ENCODE data around the gene TANC1. TPM values are rescaled to one million over a fixed set of nuclear protein-coding genes. Genes with fewer than 3 reads are reported as not detected.
A peak's percentile ranks its signal among the peaks of the same experiment; 100 is the strongest.

TANC1 gene
- total RNA-seq, 1 experiment from 2014 or later = 21.1 TPM

DNA sequence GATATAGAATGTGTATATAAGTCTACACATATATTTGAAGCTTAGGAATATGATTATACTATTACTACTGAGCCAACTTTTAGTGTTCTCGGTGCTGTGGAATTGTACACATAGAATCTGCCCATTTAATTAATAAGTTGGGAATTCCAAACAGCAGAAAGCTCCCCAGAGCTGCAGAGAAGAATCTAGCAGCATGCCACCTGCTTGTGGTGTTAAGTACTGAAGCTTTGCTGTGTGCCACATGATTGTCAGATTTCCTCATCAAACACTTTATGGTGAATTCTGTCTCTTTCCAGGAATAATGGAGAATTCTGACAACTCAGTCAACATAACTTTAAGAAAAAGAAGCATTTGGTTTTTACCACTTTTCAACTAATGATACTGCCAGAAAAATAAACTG lies 200.3 kb downstream of the TANC1 start:
- no peaks in the 10 kb centered on the region for H3K9me3 Mint-ChIP-seq (ENCODE audit: unreplicated experiment)
- TF ChIP-seq CTCF (IDR thresholded peaks at IDR 0.05; ENCODE audit: insufficient read depth in 1 of 2, low read depth in 1 of 2, low read length in 1 of 2, severe bottlenecking in 1 of 2, unreplicated experiment in 1 of 2) = peak in 1 of 2 experiments; percentile 38
- ChIA-PET CTCF (interaction anchor here (0.7 to 0.8 kb wide), 4 partner anchors 17 to 799 kb away, joined by 3 to 7 read pairs (median 3); no protein-coding TSS in a partner anchor), POLR2A (no interaction called here)
- no peaks in the 10 kb centered on the region; the same call in 1 of the 2 replicates for H3K36me3 ChIP-seq (ENCODE audit: control insufficient read depth, insufficient read depth, low read length)
- no TSS peak for BruUV-seq (replicated peaks)
- H3K36me3 Mint-ChIP-seq (ENCODE audit: insufficient read depth, unreplicated experiment) = peaks cover 32% of the 10 kb centered on the region
- no peaks in the 10 kb centered on the region for H3K27me3 ChIP-seq (replicated peaks; ENCODE audit: control insufficient read depth, insufficient read depth, low read length)
- intact Hi-C loops (cut with micrococcal nuclease; ENCODE audit: unreplicated experiment) = no loop called here
- H3K27me3 Mint-ChIP-seq (ENCODE audit: insufficient read depth, unreplicated experiment) = no peaks in the 10 kb centered on the region
- no peak for DNase-seq
- H3K4me1 Mint-ChIP-seq (ENCODE audit: low read depth, unreplicated experiment) = no peaks in the 10 kb centered on the region
- H3K4me3 ChIP-seq (ENCODE audit: low read depth, low read length) = no peak overlapping the region
- no peak overlapping the region for H3K27ac Mint-ChIP-seq (ENCODE audit: unreplicated experiment)
- H3K4me1 ChIP-seq = no peaks in the 10 kb centered on the region
- H3K4me3 Mint-ChIP-seq (ENCODE audit: unreplicated experiment) = no peak overlapping the region
- H3K9me3 ChIP-seq = no peaks in the 10 kb centered on the region

- peaks cover 32% of the 10 kb centered on the region for H3K36me3 Mint-ChIP-seq (ENCODE audit: insufficient read depth, unreplicated experiment)
- no peak for DNase-seq
- Histone ChIP-seq H3K36me3 (ENCODE audit: control insufficient read depth, insufficient read depth, low read length) (no peaks in the 10 kb centered on the region; the same call in 1 of the 2 replicates), H3K27me3 (replicated peaks; ENCODE audit: control insufficient read depth, insufficient read depth, low read length) (no peaks in the 10 kb centered on the region), H3K4me3 (ENCODE audit: low read depth, low read length) (no peak overlapping the region), H3K9me3 (no peaks in the 10 kb centered on the region), H3K4me1 (no peaks in the 10 kb centered on the region)
- H3K4me1 Mint-ChIP-seq (ENCODE audit: low read depth, unreplicated experiment) = no peaks in the 10 kb centered on the region
- H3K9me3 Mint-ChIP-seq (ENCODE audit: unreplicated experiment) = no peaks in the 10 kb centered on the region
- no TSS peak for BruUV-seq (replicated peaks)
- intact Hi-C loops (cut with micrococcal nuclease; ENCODE audit: unreplicated experiment) = no loop called here
- no peak overlapping the region for H3K4me3 Mint-ChIP-seq (ENCODE audit: unreplicated experiment)
- no peak for TF ChIP-seq CTCF (IDR thresholded peaks at IDR 0.05; ENCODE audit: insufficient read depth in 1 of 2, low read depth in 1 of 2, low read length in 1 of 2, severe bottlenecking in 1 of 2, unreplicated experiment in 1 of 2)
- H3K27me3 Mint-ChIP-seq (ENCODE audit: insufficient read depth, unreplicated experiment) = no peaks in the 10 kb centered on the region
- ChIA-PET POLR2A (no interaction called here), CTCF (interaction anchor here (0.7 kb wide), 2 partner anchors 16 to 19 kb away, joined by 3 read pairs; no protein-coding TSS in a partner anchor)
- no peak overlapping the region for H3K27ac Mint-ChIP-seq (ENCODE audit: unreplicated experiment)
Observed at GRCh38 chr2:159169187-159169586, 200.7 kb downstream of the TANC1 start.

- no peaks in the 10 kb centered on the region for H3K9me3 Mint-ChIP-seq (ENCODE audit: unreplicated experiment)
- H3K4me1 Mint-ChIP-seq (ENCODE audit: low read depth, unreplicated experiment) = peaks cover 6% of the 10 kb centered on the region
- peaks cover 10% of the 10 kb centered on the region for H3K4me1 ChIP-seq
- no peaks in the 10 kb centered on the region; the same call in 1 of the 2 replicates for H3K36me3 ChIP-seq (ENCODE audit: control insufficient read depth, insufficient read depth, low read length)
- POLR2A ChIA-PET = no interaction called here
- no peak overlapping the region for H3K27ac Mint-ChIP-seq (ENCODE audit: unreplicated experiment)
- BruUV-seq (replicated peaks) = no TSS peak
- H3K4me3 Mint-ChIP-seq (ENCODE audit: unreplicated experiment) = no peak overlapping the region
- intact Hi-C loops (cut with micrococcal nuclease; ENCODE audit: unreplicated experiment) = no loop called here
- no peak for DNase-seq
- H3K4me3 ChIP-seq (ENCODE audit: low read depth, low read length) = no peak overlapping the region
- peaks cover 47% of the 10 kb centered on the region for H3K36me3 Mint-ChIP-seq (ENCODE audit: insufficient read depth, unreplicated experiment)
- H3K27me3 ChIP-seq (replicated peaks; ENCODE audit: control insufficient read depth, insufficient read depth, low read length) = no peaks in the 10 kb centered on the region
- TF ChIP-seq CTCF (IDR thresholded peaks at IDR 0.05; ENCODE audit: insufficient read depth in 1 of 2, low read depth in 1 of 2, low read length in 1 of 2, severe bottlenecking in 1 of 2, unreplicated experiment in 1 of 2) = no peak
- CTCF ChIA-PET = no interaction called here
- no peaks in the 10 kb centered on the region for H3K27me3 Mint-ChIP-seq (ENCODE audit: insufficient read depth, unreplicated experiment)
- no peaks in the 10 kb centered on the region for H3K9me3 ChIP-seq
Observed at GRCh38 chr2:159172403-159172802, 204.0 kb downstream of the TANC1 start.

All from Caco-2 (cell line).